ENCODE results near the gene CGNL1.

The CGNL1 gene

GRCh38 chr15:57571725-57572124, 195.4 kb downstream of the CGNL1 start (continued):
- TF ChIP-seq ZBTB44 (tag by site-specific recombination; IDR thresholded peaks at IDR 0.05) (no peak), HIC1 (tag by site-specific recombination; IDR thresholded peaks at IDR 0.05) (no peak), ZFP37 (tag by site-specific recombination; IDR thresholded peaks at IDR 0.05) (no peak)

- Histone ChIP-seq H3K27ac (ENCODE audit: extremely low read depth, low read depth, low read length) (no peak overlapping the region), H3K9me3 (ENCODE audit: control insufficient read depth, insufficient read depth, low read depth, low read length) (no peaks in the 10 kb centered on the region), H3K4me1 (ENCODE audit: control insufficient read depth, insufficient read depth, low read length) (no peaks in the 10 kb centered on the region), H3K4me3 (ENCODE audit: low read depth, low read length) (no peak overlapping the region), H3K36me3 (ENCODE audit: control insufficient read depth in 2 of 2, insufficient read depth in 1 of 2, low read length in 2 of 2) (no peaks in the 10 kb centered on the region)
- ChIA-PET POLR2A (no interaction called here), CTCF (interaction anchor here (1.3 kb wide), 1 partner anchor 13 kb away, joined by 4 read pairs; no protein-coding TSS in a partner anchor)
- TF ChIP-seq KLF9 (tag by site-specific recombination; IDR thresholded peaks at IDR 0.05; ENCODE audit: low read depth) (no peak), ZNF16 (tag by site-specific recombination; IDR thresholded peaks at IDR 0.05; ENCODE audit: low read depth) (no peak), ZNF19 (tag by site-specific recombination; IDR thresholded peaks at IDR 0.05; ENCODE audit: low read depth) (no peak), TCF7L2 (IDR thresholded peaks at IDR 0.05; ENCODE audit: borderline replicate concordance, low read depth, low read length) (no peak)
- TF ChIP-seq, protein P1, sequence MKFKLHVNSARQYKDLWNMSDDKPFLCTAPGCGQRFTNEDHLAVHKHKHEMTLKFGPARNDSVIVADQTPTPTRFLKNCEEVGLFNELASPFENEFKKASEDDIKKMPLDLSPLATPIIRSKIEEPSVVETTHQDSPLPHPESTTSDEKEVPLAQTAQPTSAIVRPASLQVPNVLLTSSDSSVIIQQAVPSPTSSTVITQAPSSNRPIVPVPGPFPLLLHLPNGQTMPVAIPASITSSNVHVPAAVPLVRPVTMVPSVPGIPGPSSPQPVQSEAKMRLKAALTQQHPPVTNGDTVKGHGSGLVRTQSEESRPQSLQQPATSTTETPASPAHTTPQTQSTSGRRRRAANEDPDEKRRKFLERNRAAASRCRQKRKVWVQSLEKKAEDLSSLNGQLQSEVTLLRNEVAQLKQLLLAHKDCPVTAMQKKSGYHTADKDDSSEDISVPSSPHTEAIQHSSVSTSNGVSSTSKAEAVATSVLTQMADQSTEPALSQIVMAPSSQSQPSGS (tag by site-specific recombination; IDR thresholded peaks at IDR 0.05; ENCODE audit: low read depth): no peak
Measured at GRCh38 chr15:57572468-57572867, 196.2 kb downstream of the CGNL1 start.

DNA sequence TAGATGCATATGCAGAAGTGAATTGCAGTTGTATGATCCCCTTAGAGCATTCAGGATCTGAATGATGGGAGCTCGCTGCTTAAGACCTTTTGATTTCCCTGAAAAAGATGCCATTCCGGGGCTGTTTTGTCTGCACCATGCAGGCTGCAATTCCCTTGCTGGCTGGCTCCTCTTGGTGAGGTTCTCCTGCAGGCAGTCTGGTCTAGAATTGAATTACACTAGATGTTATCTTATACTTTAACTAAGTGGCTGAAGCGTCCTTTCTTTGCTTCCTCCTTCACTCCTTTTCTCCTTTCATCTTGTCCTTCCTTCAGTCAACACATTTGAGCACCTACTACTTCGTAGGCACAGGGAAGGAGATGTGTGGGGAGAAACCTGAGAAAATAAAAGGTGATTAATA, 196.8 kb downstream of the CGNL1 start:
- Histone ChIP-seq H3K4me1 (ENCODE audit: control insufficient read depth, insufficient read depth, low read length) (no peaks in the 10 kb centered on the region), H3K9me3 (ENCODE audit: control insufficient read depth, insufficient read depth, low read depth, low read length) (no peaks in the 10 kb centered on the region), H3K36me3 (ENCODE audit: control insufficient read depth in 2 of 2, insufficient read depth in 1 of 2, low read length in 2 of 2) (no peaks in the 10 kb centered on the region), H3K27ac (ENCODE audit: extremely low read depth, low read depth, low read length) (no peak overlapping the region), H3K4me3 (ENCODE audit: low read depth, low read length) (no peak overlapping the region)
- CTCF ChIA-PET: interaction anchor here (1.3 kb wide), 1 partner anchor 13 kb away, joined by 4 read pairs; no protein-coding TSS in a partner anchor
- POLR2A ChIA-PET: no interaction called here
- no peak for TF ChIP-seq HOXA7 (CRISPR knock-in tag; IDR thresholded peaks at IDR 0.05; ENCODE audit: borderline replicate concordance)
- TF ChIP-seq GLI2 (tag by site-specific recombination; IDR thresholded peaks at IDR 0.05; ENCODE audit: borderline replicate concordance, low read depth): no peak
- TF ChIP-seq, protein P2, sequence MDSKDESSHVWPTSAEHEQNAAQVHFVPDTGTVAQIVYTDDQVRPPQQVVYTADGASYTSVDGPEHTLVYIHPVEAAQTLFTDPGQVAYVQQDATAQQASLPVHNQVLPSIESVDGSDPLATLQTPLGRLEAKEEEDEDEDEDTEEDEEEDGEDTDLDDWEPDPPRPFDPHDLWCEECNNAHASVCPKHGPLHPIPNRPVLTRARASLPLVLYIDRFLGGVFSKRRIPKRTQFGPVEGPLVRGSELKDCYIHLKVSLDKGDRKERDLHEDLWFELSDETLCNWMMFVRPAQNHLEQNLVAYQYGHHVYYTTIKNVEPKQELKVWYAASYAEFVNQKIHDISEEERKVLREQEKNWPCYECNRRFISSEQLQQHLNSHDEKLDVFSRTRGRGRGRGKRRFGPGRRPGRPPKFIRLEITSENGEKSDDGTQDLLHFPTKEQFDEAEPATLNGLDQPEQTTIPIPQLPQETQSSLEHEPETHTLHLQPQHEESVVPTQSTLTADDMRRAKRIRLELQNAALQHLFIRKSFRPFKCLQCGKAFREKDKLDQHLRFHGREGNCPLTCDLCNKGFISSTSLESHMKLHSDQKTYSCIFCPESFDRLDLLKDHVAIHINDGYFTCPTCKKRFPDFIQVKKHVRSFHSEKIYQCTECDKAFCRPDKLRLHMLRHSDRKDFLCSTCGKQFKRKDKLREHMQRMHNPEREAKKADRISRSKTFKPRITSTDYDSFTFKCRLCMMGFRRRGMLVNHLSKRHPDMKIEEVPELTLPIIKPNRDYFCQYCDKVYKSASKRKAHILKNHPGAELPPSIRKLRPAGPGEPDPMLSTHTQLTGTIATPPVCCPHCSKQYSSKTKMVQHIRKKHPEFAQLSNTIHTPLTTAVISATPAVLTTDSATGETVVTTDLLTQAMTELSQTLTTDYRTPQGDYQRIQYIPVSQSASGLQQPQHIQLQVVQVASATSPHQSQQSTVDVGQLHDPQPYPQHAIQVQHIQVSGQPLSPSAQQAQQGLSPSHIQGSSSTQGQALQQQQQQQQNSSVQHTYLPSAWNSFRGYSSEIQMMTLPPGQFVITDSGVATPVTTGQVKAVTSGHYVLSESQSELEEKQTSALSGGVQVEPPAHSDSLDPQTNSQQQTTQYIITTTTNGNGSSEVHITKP (tag by site-specific recombination; IDR thresholded peaks at IDR 0.05): no peak
